ENCODE results near the gene ARMC12. TPM values are rescaled to one million over a fixed set of nuclear protein-coding genes. Genes with fewer than 3 reads are reported as not detected.

Gene ARMC12
- total RNA-seq, 4 donors from 2014 or later = 0.40 to 2.4 (median 1.4) TPM

DNA sequence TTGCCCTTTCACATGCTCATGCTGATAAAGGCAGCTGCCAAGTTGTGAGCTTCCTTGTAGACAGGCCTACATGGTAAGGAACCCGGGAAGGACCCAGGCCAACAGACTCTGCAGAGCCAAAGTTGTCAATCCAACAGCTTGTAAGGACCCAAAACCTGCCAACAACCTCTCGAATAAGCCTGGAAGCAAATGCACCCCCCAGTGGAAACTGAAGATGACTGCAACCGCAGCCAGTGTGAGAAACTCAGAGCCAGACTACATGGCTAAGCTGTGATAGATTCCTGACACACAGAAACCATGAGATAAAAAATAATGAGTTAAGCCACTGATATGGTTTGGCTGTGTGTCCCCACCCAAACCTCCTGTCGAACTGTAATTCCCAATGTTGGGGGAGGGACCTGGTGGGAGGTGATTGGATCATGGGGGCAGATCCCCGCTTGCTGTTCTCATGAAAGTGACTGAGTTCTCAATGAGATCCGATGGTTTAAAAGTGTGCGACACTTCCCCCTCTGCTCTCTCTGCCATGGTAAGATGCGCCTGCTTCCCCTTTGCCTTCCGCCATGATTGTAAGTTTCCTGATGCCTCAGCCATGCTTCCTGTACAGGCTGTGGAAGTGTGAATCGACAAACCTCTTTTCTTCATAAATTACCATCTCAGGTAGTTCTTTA, 20.8 kb downstream of the ARMC12 start:
- WGBS, 2 donors = 48 to 50% methylated on average over 10 of the region's 10 CpGs
- intact Hi-C loops (cut with DNase I) = no loop called here
- TF ChIP-seq, protein P1, sequence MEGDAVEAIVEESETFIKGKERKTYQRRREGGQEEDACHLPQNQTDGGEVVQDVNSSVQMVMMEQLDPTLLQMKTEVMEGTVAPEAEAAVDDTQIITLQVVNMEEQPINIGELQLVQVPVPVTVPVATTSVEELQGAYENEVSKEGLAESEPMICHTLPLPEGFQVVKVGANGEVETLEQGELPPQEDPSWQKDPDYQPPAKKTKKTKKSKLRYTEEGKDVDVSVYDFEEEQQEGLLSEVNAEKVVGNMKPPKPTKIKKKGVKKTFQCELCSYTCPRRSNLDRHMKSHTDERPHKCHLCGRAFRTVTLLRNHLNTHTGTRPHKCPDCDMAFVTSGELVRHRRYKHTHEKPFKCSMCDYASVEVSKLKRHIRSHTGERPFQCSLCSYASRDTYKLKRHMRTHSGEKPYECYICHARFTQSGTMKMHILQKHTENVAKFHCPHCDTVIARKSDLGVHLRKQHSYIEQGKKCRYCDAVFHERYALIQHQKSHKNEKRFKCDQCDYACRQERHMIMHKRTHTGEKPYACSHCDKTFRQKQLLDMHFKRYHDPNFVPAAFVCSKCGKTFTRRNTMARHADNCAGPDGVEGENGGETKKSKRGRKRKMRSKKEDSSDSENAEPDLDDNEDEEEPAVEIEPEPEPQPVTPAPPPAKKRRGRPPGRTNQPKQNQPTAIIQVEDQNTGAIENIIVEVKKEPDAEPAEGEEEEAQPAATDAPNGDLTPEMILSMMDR (IDR thresholded peaks at IDR 0.05) = peak in 2 of 6 experiments; percentile 16
- TF ChIP-seq POLR2A (IDR thresholded peaks at IDR 0.05) = no peak
- Histone ChIP-seq H3K27me3 (no peaks in the 10 kb centered on the region), H3K4me1 (no peaks in the 10 kb centered on the region), H3K27ac (no peak overlapping the region), H3K4me3 (replicated peaks in 1 of 3) (no peak overlapping the region), H3K36me3 (no peaks in the 10 kb centered on the region), H3K9me3 (no peaks in the 10 kb centered on the region)
- DNase-seq = no peak

- H3K4me3 ChIP-seq (replicated peaks in 1 of 3) = no peak overlapping the region
- WGBS, 2 donors = 67 to 77% methylated on average over 3 of the region's 3 CpGs
- no peaks in the 10 kb centered on the region for H3K27me3 ChIP-seq
- H3K36me3 ChIP-seq = no peaks in the 10 kb centered on the region
- no peak overlapping the region for H3K27ac ChIP-seq
- TF ChIP-seq POLR2A (IDR thresholded peaks at IDR 0.05) = no peak
- TF ChIP-seq, protein P1 (IDR thresholded peaks at IDR 0.05) = no peak
- no peaks in the 10 kb centered on the region for H3K4me1 ChIP-seq
- intact Hi-C loops (cut with DNase I) = no loop called here
- H3K9me3 ChIP-seq = no peaks in the 10 kb centered on the region
- DNase-seq = no peak
Measured at GRCh38 chr6:35759426-35759825, 22.6 kb downstream of the ARMC12 start.

DNA sequence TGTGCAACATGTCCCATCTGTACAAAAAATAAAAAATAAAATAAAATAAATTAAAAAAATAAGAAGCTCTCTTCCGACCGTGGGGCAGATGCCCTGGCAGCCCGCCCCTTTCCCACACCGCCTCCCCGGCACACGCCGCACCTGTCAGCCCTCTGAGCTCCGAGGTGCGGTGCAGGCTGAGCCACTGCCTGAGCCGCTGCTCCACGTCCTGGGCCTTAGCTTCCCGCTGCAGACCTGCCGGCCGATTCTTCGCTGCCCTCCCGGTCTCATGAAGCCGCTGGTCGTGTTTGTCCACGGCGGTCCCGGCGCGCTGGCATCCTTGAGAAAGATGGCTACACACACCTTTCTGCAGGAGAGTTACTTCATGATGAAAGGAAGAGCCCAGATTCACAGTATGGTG, 28.9 kb downstream of the ARMC12 start:
- Histone ChIP-seq H3K9me3 (no peaks in the 10 kb centered on the region), H3K27me3 (peaks cover 4% of the 10 kb centered on the region), H3K36me3 (no peaks in the 10 kb centered on the region), H3K4me1 (no peaks in the 10 kb centered on the region), H3K27ac (no peak overlapping the region), H3K4me3 (replicated peaks in 1 of 3) (no peak overlapping the region)
- TF ChIP-seq, protein P1 (IDR thresholded peaks at IDR 0.05) = no peak
- TF ChIP-seq POLR2A (IDR thresholded peaks at IDR 0.05) = no peak
- WGBS, 2 donors = 82 to 85% methylated on average over 23 of the region's 23 CpGs
- intact Hi-C loops (cut with DNase I) = no loop called here
- DNase-seq = no peak

- 85 to 90% methylated on average over 4 of the region's 4 CpGs for WGBS, 2 donors
- DNase-seq = no peak
- Histone ChIP-seq H3K36me3 (no peaks in the 10 kb centered on the region), H3K27me3 (peaks cover 4% of the 10 kb centered on the region), H3K9me3 (no peaks in the 10 kb centered on the region), H3K27ac (no peak overlapping the region), H3K4me1 (no peaks in the 10 kb centered on the region), H3K4me3 (replicated peaks in 1 of 3) (no peak overlapping the region)
- TF ChIP-seq, protein P1 (IDR thresholded peaks at IDR 0.05) = no peak
- intact Hi-C loops (cut with DNase I) = no loop called here
Measured at GRCh38 chr6:35769211-35769610, 32.4 kb downstream of the ARMC12 start.

DNA sequence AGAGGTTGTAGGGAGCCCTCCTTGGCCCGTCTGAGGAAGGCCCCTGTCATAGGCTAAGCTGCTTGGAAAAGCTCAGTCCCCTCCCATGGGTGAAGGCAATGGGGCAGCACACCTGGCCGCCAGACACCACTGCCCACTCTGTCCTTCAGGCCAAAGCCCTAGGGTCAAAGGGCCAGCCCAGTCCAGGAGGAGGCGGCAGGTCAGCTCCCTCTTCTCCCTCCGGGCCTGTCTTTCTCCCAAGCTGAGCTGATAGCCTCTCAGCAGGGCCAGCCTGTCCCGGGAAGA, 34.5 kb downstream of the ARMC12 start:
- WGBS, 2 donors = 57 to 75% methylated on average over 4 of the region's 5 CpGs
- Histone ChIP-seq H3K36me3 (no peaks in the 10 kb centered on the region), H3K27me3 (no peaks in the 10 kb centered on the region), H3K27ac (no peak overlapping the region), H3K4me1 (peaks cover 2 to 3% of the 10 kb centered on the region in 2 donors), H3K9me3 (no peaks in the 10 kb centered on the region), H3K4me3 (replicated peaks in 1 of 3) (no peak overlapping the region)
- no peak for TF ChIP-seq POLR2A (IDR thresholded peaks at IDR 0.05)
- TF ChIP-seq, protein P1 (IDR thresholded peaks at IDR 0.05) = no peak
- intact Hi-C loops (cut with DNase I) = no loop called here
- no peak for DNase-seq

Data from thyroid gland (tissue), 4 donors.